Retinal pigment epithelial cell (primary cell): ENCODE data around the gene B3GNT4.
"Not testable (repeated sequence)": the region's sequence is repeated elsewhere in the genome, so short reads cannot be mapped to it uniquely, and the experiment has no call there.

ENCODE experiments used
- DNase-seq: peaks from one replicate; pipeline ENCODE4 v3.0.0-alpha.2; 2010; ENCODE audit warnings: low read depth
- H3K4me3 ChIP-seq: 2 replicates; pipeline ENCODE4 v1.5.1; 2011; ENCODE audit warnings: mild to moderate bottlenecking, low read length, control low read depth, moderate library complexity
- TF ChIP-seq, protein P1 (sequence below): conservative IDR thresholded peaks from 2 replicates; pipeline ENCODE4 v1.5.1; 2011; ENCODE audit warnings: low read depth, low read length, control low read depth, inconsistent platforms

Gene B3GNT4

DNA sequence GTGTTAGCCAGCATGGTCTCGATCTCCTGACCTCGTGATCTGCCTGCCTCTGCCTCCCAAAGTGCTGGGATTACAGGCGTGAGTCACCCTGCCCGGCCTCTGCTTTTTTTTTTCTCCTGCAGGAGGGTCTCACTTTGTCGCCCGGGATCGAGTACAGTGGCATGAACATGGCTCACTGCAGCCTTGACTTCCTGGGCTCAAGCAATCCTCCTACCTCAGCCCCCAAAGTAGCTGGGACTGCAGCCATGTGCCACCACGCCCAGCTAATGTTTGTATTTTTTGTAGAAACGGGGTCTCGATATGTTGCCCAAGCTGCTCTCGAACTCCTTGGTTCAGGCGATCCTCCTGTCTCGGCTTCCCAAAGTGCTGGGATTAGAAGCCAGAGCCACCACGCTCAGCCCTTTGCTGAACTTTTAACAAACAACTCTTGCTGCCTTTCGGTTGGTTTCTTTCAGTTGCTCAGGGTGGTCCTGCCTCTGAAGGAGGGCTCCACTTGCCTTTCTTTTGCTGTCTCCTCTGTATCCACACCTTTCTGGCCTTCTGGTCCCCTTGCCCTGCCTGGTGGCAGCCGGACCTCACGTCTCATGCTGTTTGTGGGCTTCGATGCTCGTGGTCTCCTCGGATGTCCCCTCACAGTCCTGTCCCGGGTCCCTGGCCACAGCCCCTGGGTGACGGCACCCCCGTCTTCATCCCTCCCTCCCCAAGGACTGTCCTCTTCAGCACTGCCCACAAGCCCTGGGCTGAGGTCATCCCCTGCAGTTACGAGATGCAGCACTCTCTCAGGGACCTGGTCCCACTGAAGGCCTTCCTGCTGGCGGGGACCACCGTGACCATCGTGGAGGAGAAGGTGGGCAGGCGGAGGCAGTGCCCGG lies 3.8 kb upstream of the B3GNT4 start:
- TF ChIP-seq, protein P1, sequence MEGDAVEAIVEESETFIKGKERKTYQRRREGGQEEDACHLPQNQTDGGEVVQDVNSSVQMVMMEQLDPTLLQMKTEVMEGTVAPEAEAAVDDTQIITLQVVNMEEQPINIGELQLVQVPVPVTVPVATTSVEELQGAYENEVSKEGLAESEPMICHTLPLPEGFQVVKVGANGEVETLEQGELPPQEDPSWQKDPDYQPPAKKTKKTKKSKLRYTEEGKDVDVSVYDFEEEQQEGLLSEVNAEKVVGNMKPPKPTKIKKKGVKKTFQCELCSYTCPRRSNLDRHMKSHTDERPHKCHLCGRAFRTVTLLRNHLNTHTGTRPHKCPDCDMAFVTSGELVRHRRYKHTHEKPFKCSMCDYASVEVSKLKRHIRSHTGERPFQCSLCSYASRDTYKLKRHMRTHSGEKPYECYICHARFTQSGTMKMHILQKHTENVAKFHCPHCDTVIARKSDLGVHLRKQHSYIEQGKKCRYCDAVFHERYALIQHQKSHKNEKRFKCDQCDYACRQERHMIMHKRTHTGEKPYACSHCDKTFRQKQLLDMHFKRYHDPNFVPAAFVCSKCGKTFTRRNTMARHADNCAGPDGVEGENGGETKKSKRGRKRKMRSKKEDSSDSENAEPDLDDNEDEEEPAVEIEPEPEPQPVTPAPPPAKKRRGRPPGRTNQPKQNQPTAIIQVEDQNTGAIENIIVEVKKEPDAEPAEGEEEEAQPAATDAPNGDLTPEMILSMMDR, result no peak
- no peak overlapping the region for H3K4me3 ChIP-seq

DNA sequence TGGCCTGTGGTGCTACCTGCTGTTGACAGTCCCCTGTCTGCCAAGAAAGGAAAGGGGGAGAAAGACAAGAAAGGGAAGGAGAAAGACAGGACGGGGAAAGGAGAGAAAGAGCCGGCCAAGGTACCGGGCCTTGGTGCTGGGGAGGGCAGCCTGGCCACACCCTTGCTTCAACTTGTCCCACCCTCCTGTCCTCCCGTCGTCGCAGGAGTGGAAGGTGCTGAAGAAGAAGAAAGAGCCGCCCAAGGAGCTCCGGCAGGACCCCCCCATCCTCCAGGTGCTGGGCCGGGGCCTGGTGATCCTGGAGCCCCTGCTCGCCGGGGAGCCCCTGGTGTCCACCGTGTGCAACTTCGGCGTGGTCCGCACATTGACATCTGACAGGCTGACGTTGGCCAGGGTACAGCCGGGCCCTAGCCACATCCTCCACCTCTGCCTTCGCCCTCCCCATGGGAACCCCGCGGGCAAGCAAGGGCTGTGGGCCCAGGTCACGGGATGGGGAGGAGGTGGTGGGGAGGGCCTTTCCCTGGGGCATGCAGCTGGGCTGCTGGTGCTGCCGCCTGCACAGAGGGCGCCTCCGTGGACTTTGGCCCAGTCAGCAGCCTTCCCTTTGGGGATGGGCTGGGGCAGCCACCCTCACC lies 2.9 kb upstream of the B3GNT4 start:
- no peak for DNase-seq
- H3K4me3 ChIP-seq, result no peak overlapping the region
- TF ChIP-seq, protein P1, result peak; percentile 8

More for the DNA sequence above, 3.8 kb upstream of the B3GNT4 start:
- no peak for DNase-seq

DNA sequence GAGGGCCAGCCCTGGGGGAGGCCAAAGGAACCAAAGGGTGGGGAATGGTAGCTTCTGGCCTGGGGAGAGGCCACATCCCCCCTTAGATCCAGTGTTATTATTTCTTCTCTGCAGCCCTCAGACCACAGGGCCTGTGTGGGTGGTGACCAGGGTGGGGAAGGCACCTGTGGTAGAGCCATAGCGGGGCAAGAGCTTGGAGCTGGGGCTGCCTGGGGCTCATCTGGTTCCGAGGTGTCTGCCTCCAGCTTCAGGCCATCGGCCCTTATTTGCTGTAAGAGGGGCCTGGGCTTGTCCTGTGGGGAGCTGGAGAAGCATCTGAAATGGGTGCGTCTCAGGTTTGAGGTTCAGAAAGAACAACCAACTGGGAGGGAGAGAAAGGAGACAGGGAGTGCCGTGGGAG lies 2.1 kb upstream of the B3GNT4 start:
- TF ChIP-seq, protein P1, result no peak
- no peak for DNase-seq
- H3K4me3 ChIP-seq, result no peak overlapping the region

DNA sequence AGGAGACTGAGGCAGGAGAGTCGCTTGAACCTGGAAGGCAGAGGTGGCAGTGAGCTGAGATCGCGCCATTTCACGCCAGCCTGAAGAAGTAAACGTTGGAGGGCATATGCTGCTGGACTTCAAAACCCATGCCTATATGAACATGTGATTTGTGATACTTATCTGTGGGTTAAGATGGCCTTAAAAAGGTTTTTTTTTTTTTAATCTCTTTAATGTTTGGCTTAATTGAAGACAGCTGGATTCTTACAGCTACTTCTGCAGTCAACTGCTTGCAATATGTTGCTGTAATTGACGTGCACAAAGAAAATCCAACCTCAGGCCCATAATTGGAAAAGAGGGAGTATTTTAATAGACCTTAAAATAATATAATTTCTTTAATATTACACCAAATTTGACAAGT lies 1.5 kb upstream of the B3GNT4 start:
- no peak for DNase-seq
- TF ChIP-seq, protein P1, result no peak
- H3K4me3 ChIP-seq, result no peak overlapping the region

DNA sequence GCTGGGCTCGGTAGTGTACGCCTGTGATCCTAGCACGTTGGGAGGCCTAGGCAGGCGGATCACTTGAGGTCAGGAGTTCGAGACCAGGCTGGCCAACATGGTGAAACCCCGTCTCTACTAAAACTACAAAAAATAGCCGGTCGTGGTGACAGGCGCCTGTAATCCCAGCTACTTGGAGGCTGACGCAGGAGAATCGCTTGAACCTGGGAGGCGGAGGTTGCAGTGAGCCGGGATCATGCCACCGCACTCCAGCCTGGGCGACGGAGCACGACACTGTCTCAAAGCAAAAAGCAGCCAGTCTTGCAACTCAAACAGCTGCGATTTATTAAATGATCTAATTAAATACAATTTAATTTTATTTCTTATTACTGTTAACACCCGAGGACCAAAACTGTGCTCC lies 698 bp upstream of the B3GNT4 start:
- not testable (repeated sequence) for DNase-seq
- H3K4me3 ChIP-seq, result peak overlapping the region; percentile 49

DNA sequence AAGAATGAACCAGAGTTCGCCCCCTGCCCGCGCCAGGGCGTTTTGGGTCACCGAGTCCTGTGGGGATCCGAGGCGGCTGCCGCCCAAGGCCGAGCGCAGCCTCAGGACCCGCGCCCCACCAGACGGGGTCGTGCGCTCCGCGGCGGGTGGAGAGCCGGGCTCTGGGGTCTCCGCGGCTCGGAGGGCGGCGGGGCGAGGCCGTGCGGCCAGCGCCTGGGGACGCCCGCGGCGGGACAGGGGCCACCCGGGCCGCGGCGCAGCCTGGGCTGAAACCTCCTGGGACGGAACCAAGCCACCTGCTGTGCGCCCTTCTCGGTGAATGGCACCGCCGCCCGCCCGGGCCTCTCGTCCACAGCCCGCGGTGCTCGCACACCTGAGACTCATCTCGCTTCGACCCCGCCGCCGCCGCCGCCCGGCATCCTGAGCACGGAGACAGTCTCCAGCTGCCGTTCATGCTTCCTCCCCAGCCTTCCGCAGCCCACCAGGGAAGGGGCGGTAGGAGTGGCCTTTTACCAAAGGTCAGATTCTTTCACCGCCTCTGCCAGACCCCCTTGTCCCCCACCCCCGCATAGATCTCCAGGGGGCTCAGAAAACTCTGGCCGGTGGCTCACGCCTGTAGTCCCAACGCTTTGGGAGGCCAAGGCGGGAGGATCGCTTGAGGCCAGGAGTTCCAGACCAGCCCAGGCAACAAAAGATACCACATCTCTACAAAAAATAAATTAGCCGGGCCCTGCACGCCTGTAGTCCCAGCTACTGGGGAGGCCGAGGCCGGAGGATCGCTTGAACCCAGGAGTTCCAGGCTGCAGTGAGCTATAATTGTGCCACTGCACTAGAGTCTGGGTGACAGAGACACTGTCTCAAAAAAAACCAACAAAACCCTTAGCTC lies 901 bp downstream of the B3GNT4 start:
- H3K4me3 ChIP-seq, result peak overlapping the region; percentile 10
- TF ChIP-seq, protein P1, result no peak
- DNase-seq, result no peak
